GM04504 (cell line): ENCODE data around the gene HLA-A.

Experiments used
- DNase-seq: peaks from one replicate; pipeline ENCODE4 v3.0.0-alpha.2; 2012; ENCODE audit warnings: low read depth

The HLA-A gene

GRCh38 chr6:29990931-29991330 lies 48.6 kb downstream of the HLA-A start:
- no peak for DNase-seq

- DNase-seq: peak; percentile 35
Observed at GRCh38 chr6:29992807-29993206, 50.5 kb downstream of the HLA-A start.

DNA sequence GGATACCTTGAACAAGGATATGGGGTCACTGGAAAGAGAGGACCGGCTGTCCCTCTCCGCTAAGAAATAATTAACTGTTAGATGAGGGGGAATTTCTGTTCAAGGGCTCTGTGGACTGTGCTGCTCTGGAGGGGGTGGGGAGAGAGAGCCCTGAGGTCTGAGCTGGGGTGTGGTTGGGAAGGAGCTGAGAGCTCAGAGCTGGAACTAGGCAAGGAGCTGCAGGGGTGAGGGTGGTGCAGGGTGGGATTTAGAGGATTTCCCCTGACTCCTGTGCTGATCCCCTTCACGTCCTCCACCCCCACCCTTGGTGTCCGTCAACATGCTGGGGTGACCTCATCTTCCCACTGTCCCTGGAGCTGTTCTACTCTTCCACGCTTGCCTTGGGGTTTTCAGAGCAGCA lies 52.5 kb downstream of the HLA-A start:
- DNase-seq: no peak

GRCh38 chr6:29995340-29995777 lies 53.0 kb downstream of the HLA-A start:
- no peak for DNase-seq
